Large intestine (tissue), 3 donors: ENCODE measurements around the gene ACACB. TPM values are rescaled to one million over a fixed set of nuclear protein-coding genes. Genes with fewer than 3 reads are reported as not detected.

Experiments used
- DNase-seq, 2 donors: peaks; one replicate each; pipeline versions ENCODE4 v3.0.0 to v3.0.0-alpha.2; 2013
- H3K27ac ChIP-seq: one replicate; pipeline ENCODE4 v1.5.1; 2013; ENCODE audit warnings: low read length
- H3K27me3 ChIP-seq: 2 replicates; pipeline ENCODE4 v1.6.1; 2013; ENCODE audit warnings: low read length; ENCODE audit not compliant: control insufficient read depth, insufficient read depth
- H3K36me3 ChIP-seq: 2 replicates; pipeline ENCODE4 v1.6.1; 2013; ENCODE audit warnings: low read length; ENCODE audit not compliant: control insufficient read depth, insufficient read depth
- H3K4me1 ChIP-seq: one replicate; pipeline ENCODE4 v1.6.1; 2013; ENCODE audit warnings: low read length; ENCODE audit not compliant: control insufficient read depth, insufficient read depth
- H3K4me3 ChIP-seq: one replicate; pipeline ENCODE4 v1.5.1; 2013; ENCODE audit warnings: low read length
- H3K9me3 ChIP-seq: one replicate; pipeline ENCODE4 v1.6.1; 2013; ENCODE audit warnings: mild to moderate bottlenecking, low read depth, low read length, moderate library complexity; ENCODE audit not compliant: control insufficient read depth
- WGBS: methylation state at CpG from one replicate; pipeline ENCODE4 v1.1.5; 2013; ENCODE audit warnings: low lambda C conversion rate; ENCODE audit not compliant: insufficient coverage; 5-methylcytosine and 5-hydroxymethylcytosine counted together
- polyA plus RNA-seq: library from polyadenylated mRNA; unstranded; fragments of 120-200 nt; gene quantifications from one replicate; pipeline ENCODE4 v1.2.1, GENCODE V29; 2013

ACACB gene
- polyA plus RNA-seq, 1 donor, result 11.9 TPM

- no CpG with 5 or more reads among the region's 5 CpGs for WGBS
- Histone ChIP-seq H3K4me1 (no peaks in the 10 kb centered on the region), H3K4me3 (no peak overlapping the region), H3K9me3 (no peaks in the 10 kb centered on the region), H3K36me3 (no peaks in the 10 kb centered on the region), H3K27ac (no peak overlapping the region), H3K27me3 (no peaks in the 10 kb centered on the region)
- DNase-seq, result no peak
Observed at GRCh38 chr12:109156586-109156985, 40.2 kb downstream of the ACACB start.

- no CpG with 5 or more reads among the region's 5 CpGs for WGBS
- no peaks in the 10 kb centered on the region for H3K9me3 ChIP-seq
- H3K36me3 ChIP-seq, result no peaks in the 10 kb centered on the region
- no peak overlapping the region for H3K27ac ChIP-seq
- no peak for DNase-seq
- H3K27me3 ChIP-seq, result no peaks in the 10 kb centered on the region
- no peaks in the 10 kb centered on the region for H3K4me1 ChIP-seq
- no peak overlapping the region for H3K4me3 ChIP-seq
Observed at GRCh38 chr12:109157986-109158385, 41.6 kb downstream of the ACACB start.

GRCh38 chr12:109160433-109160832 is 44.0 kb downstream of the ACACB start:
- no peak overlapping the region for H3K4me3 ChIP-seq
- H3K27ac ChIP-seq, result no peak overlapping the region
- H3K4me1 ChIP-seq, result no peaks in the 10 kb centered on the region

GRCh38 chr12:109160873-109161272 is 44.5 kb downstream of the ACACB start:
- no peaks in the 10 kb centered on the region for H3K4me1 ChIP-seq
- DNase-seq, result no peak
- WGBS, result 93% methylated on average over 3 of the region's 4 CpGs
- no peaks in the 10 kb centered on the region for H3K36me3 ChIP-seq
- H3K4me3 ChIP-seq, result no peak overlapping the region
- H3K27ac ChIP-seq, result no peak overlapping the region
- H3K27me3 ChIP-seq, result no peaks in the 10 kb centered on the region
- no peaks in the 10 kb centered on the region for H3K9me3 ChIP-seq

More at GRCh38 chr12:109160433-109160832, 44.0 kb downstream of the ACACB start:
- no peaks in the 10 kb centered on the region for H3K27me3 ChIP-seq
- H3K9me3 ChIP-seq, result no peaks in the 10 kb centered on the region
- no peak for DNase-seq
- no CpG with 5 or more reads among the region's 7 CpGs for WGBS
- no peaks in the 10 kb centered on the region for H3K36me3 ChIP-seq

- H3K4me3 ChIP-seq, result no peak overlapping the region
- no peak overlapping the region for H3K27ac ChIP-seq
- no peak for DNase-seq
- no CpG with 5 or more reads among the region's 5 CpGs for WGBS
- H3K27me3 ChIP-seq, result no peaks in the 10 kb centered on the region
- no peaks in the 10 kb centered on the region for H3K36me3 ChIP-seq
- no peaks in the 10 kb centered on the region for H3K9me3 ChIP-seq
- no peaks in the 10 kb centered on the region for H3K4me1 ChIP-seq
Observed at GRCh38 chr12:109162551-109162950, 46.2 kb downstream of the ACACB start.

GRCh38 chr12:109163167-109163566 is 46.8 kb downstream of the ACACB start:
- no peak for DNase-seq
- Histone ChIP-seq H3K27ac (no peak overlapping the region), H3K9me3 (no peaks in the 10 kb centered on the region), H3K36me3 (peaks cover 4% of the 10 kb centered on the region), H3K4me3 (no peak overlapping the region), H3K27me3 (no peaks in the 10 kb centered on the region), H3K4me1 (no peaks in the 10 kb centered on the region)
- 85% methylated on average over 3 of the region's 6 CpGs for WGBS

- peaks cover 17% of the 10 kb centered on the region for H3K36me3 ChIP-seq
- no peak overlapping the region for H3K27ac ChIP-seq
- WGBS, result no CpG with 5 or more reads among the region's 1 CpG
Observed at GRCh38 chr12:109165599-109165998, 49.2 kb downstream of the ACACB start.

GRCh38 chr12:109166371-109166770 is 50.0 kb downstream of the ACACB start:
- Histone ChIP-seq H3K4me3 (no peak overlapping the region), H3K9me3 (no peaks in the 10 kb centered on the region), H3K27ac (no peak overlapping the region), H3K27me3 (no peaks in the 10 kb centered on the region), H3K4me1 (no peaks in the 10 kb centered on the region), H3K36me3 (peaks cover 20% of the 10 kb centered on the region)
- no peak for DNase-seq
- WGBS, result no CpG with 5 or more reads among the region's 9 CpGs

More at GRCh38 chr12:109165599-109165998, 49.2 kb downstream of the ACACB start:
- Histone ChIP-seq H3K27me3 (no peaks in the 10 kb centered on the region), H3K4me3 (no peak overlapping the region), H3K4me1 (no peaks in the 10 kb centered on the region), H3K9me3 (no peaks in the 10 kb centered on the region)
- no peak for DNase-seq

- Histone ChIP-seq H3K4me3 (no peak overlapping the region), H3K36me3 (peaks cover 34% of the 10 kb centered on the region), H3K4me1 (no peaks in the 10 kb centered on the region), H3K27me3 (no peaks in the 10 kb centered on the region), H3K9me3 (no peaks in the 10 kb centered on the region), H3K27ac (no peak overlapping the region)
- WGBS, result 85% methylated on average over 3 of the region's 18 CpGs
- DNase-seq, result no peak
Observed at GRCh38 chr12:109167781-109168180, 51.4 kb downstream of the ACACB start.

GRCh38 chr12:109169262-109169661 is 52.9 kb downstream of the ACACB start:
- WGBS, result no CpG with 5 or more reads among the region's 3 CpGs
- H3K27me3 ChIP-seq, result no peaks in the 10 kb centered on the region
- H3K4me3 ChIP-seq, result no peak overlapping the region
- no peak overlapping the region for H3K27ac ChIP-seq
- no peaks in the 10 kb centered on the region for H3K4me1 ChIP-seq
- DNase-seq, result no peak
- H3K9me3 ChIP-seq, result no peaks in the 10 kb centered on the region
- H3K36me3 ChIP-seq, result peaks cover 48% of the 10 kb centered on the region

GRCh38 chr12:109169686-109170085 is 53.3 kb downstream of the ACACB start:
- H3K36me3 ChIP-seq, result peaks cover 50% of the 10 kb centered on the region
- H3K27ac ChIP-seq, result no peak overlapping the region

More at GRCh38 chr12:109169686-109170085, 53.3 kb downstream of the ACACB start:
- Histone ChIP-seq H3K9me3 (no peaks in the 10 kb centered on the region), H3K27me3 (no peaks in the 10 kb centered on the region), H3K4me3 (no peak overlapping the region), H3K4me1 (no peaks in the 10 kb centered on the region)
- WGBS, result 100% methylated on average over 2 of the region's 6 CpGs
- DNase-seq, result no peak
